ENCODE data around the gene IL34. TPM values are rescaled to one million over a fixed set of nuclear protein-coding genes. Genes with fewer than 3 reads are reported as not detected.

The IL34 gene
- 8.5 TPM for total RNA-seq

GRCh38 chr16:70646260-70647241 lies at the start of gene IL34:
IL34 (plus strand) TSS chr16:70646559; CDS start chr16:70646948, 389 bp downstream.

DNA sequence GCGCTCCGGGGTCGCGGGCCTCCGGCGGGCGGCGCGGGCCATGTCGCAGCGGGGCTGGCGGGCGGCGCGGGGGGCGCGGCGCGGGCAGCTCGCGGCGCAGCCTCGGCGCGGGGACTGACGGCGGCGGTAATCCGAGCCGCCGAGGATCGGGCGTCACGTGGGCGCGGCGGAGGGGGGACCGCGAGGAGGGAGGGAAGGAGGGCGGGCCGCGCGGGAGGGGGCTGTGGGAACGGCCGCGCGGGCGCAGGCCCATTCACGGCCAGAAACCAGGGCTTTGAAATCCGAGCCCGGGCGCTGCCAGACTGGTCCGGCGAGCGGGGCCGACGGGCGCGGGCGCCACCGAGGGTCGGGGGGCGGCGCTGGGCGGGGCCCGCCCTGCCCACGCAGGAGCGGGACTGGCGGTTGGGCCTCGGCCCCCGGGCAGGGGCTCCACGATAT lies 39.6 kb downstream of the IL34 start, which contains the start of gene MTSS2:
Gene MTSS2, minus strand, starts transcription at position 116 of the 438 bp plus-strand sequence. CDS start 262 bp downstream, outside the sequence.

Other genes with a start within 250 kb of the IL34 start
- 33.9 TPM for gene ST3GAL2, start 207.5 kb upstream of the IL34 start, total RNA-seq
- gene FCSK, start 192.0 kb upstream of the IL34 start, total RNA-seq: 7.8 TPM
- gene COG4, start 123.0 kb upstream of the IL34 start, total RNA-seq: 49.6 TPM
- gene SF3B3, start 122.7 kb upstream of the IL34 start, total RNA-seq: 104 TPM
- gene MTSS2, start 39.5 kb downstream of the IL34 start, total RNA-seq: 78.9 TPM
- gene VAC14, start 154.6 kb downstream of the IL34 start, total RNA-seq: 26.5 TPM

Data from diencephalon (tissue), 1 donor.